Stromal cell of bone marrow (primary cell): ENCODE data around the gene CARD10.

Experiments
- DNase-seq: peaks from one replicate; pipeline ENCODE4 v3.0.0-alpha.2; 2012; ENCODE audit warnings: low read depth

Gene CARD10

GRCh38 chr22:37519268-37520195 is at the start of gene CARD10:
CARD10 (minus strand) TSS chr22:37519415; CDS start chr22:37519200, 215 bp downstream.
- no peak for DNase-seq

GRCh38 chr22:37568448-37569008 is 49.3 kb upstream of the CARD10 start:
- DNase-seq = no peak

GRCh38 chr22:37568012-37568411 is 48.8 kb upstream of the CARD10 start:
- DNase-seq = no peak

GRCh38 chr22:37566903-37567798 is 47.9 kb upstream of the CARD10 start:
- DNase-seq = no peak

- DNase-seq = no peak
Observed at GRCh38 chr22:37566329-37566837, 47.2 kb upstream of the CARD10 start.

- DNase-seq = no peak
Observed at GRCh38 chr22:37565830-37566229, 46.6 kb upstream of the CARD10 start.

GRCh38 chr22:37564111-37564711 is 45.0 kb upstream of the CARD10 start:
- no peak for DNase-seq

GRCh38 chr22:37563153-37564081 is 44.2 kb upstream of the CARD10 start:
- peak; percentile 96 for DNase-seq

- DNase-seq = no peak
Observed at GRCh38 chr22:37562049-37562875, 43.0 kb upstream of the CARD10 start.

GRCh38 chr22:37561212-37562048 is 42.2 kb upstream of the CARD10 start:
- peak; percentile 77 for DNase-seq

GRCh38 chr22:37560608-37561211 is 41.5 kb upstream of the CARD10 start:
- no peak for DNase-seq

GRCh38 chr22:37559901-37560607 is 40.8 kb upstream of the CARD10 start, which contains the start of gene CDC42EP1:
CDC42EP1 (plus strand) TSS chr22:37560480; CDS start chr22:37566350, 5,870 bp downstream.
- DNase-seq = no peak

GRCh38 chr22:37559521-37559900 is 40.3 kb upstream of the CARD10 start:
- no peak for DNase-seq

GRCh38 chr22:37558815-37559214 is 39.6 kb upstream of the CARD10 start:
- no peak for DNase-seq

- DNase-seq = no peak
Observed at GRCh38 chr22:37557321-37558001, 38.2 kb upstream of the CARD10 start.

- no peak for DNase-seq
Observed at GRCh38 chr22:37556710-37557109, 37.5 kb upstream of the CARD10 start.

- DNase-seq = no peak
Observed at GRCh38 chr22:37555029-37555428, 35.8 kb upstream of the CARD10 start.
